ENCODE results near the gene FOXP4. TPM values are rescaled to one million over a fixed set of nuclear protein-coding genes. Genes with fewer than 3 reads are reported as not detected.

Gene FOXP4
- polyA plus RNA-seq, 1 of the 3 experiments (the other 2 are of a cell fraction): 7.3 TPM

- Histone ChIP-seq H3K4me3 (ENCODE audit: low read depth in 2 of 2, low read length in 1 of 2) (no peak overlapping the region), H3K9me2 (no peaks in the 10 kb centered on the region), H3K27ac (ENCODE audit: low read depth in 2 of 2, low read length in 1 of 2) (no peak overlapping the region), H3K79me2 (ENCODE audit: insufficient read depth) (peaks cover 7% of the 10 kb centered on the region), H2AFZ (ENCODE audit: low read depth) (no peak overlapping the region), H3K9me3 (no peaks in the 10 kb centered on the region), H3K9ac (no peak overlapping the region), H3F3A (replicated peaks; ENCODE audit: insufficient read depth) (peaks cover 3% of the 10 kb centered on the region), H3K27me3 (ENCODE audit: insufficient read depth) (no peaks in the 10 kb centered on the region), H3K36me3 (replicated peaks in 1 of 2; ENCODE audit: control insufficient read depth in 1 of 2, insufficient read depth in 2 of 2, low read length in 1 of 2) (peaks cover 0 to 6% of the 10 kb centered on the region in 2 experiments), H3K4me1 (ENCODE audit: control insufficient read depth in 1 of 2, insufficient read depth in 2 of 2, low read depth in 1 of 2, low read length in 1 of 2) (peaks cover 1 to 16% of the 10 kb centered on the region in 2 experiments; a peak in 3 of 4 replicates), H4K20me1 (ENCODE audit: insufficient read depth) (no peaks in the 10 kb centered on the region), H3K4me2 (no peak overlapping the region; the same call in 1 of the 2 replicates)
- POLR2A ChIA-PET: no interaction called here
- TF ChIP-seq ZBTB33 (IDR thresholded peaks at IDR 0.05; ENCODE audit: borderline replicate concordance, low read depth): no peak
- no peak for TF ChIP-seq SMC3 (IDR thresholded peaks at IDR 0.05; ENCODE audit: low read depth, low read length)
- no peak for TF ChIP-seq NFIC (IDR thresholded peaks at IDR 0.05; ENCODE audit: borderline replicate concordance)
- TF ChIP-seq NRF1 (IDR thresholded peaks at IDR 0.05; ENCODE audit: low read depth, low read length): no peak
- no peak for TF ChIP-seq MXI1 (IDR thresholded peaks at IDR 0.05; ENCODE audit: low read depth, low read length)
- no peak for TF ChIP-seq RXRA (IDR thresholded peaks at IDR 0.05; ENCODE audit: borderline replicate concordance, low read depth)
- no peak for TF ChIP-seq FOXM1 (IDR thresholded peaks at IDR 0.05; ENCODE audit: low read depth)
- TF ChIP-seq PBX3 (IDR thresholded peaks at IDR 0.05): no peak
- TF ChIP-seq SIN3A (IDR thresholded peaks at IDR 0.05; ENCODE audit: borderline replicate concordance, low read depth, low read length): no peak
- no peak for TF ChIP-seq EP300 (IDR thresholded peaks at IDR 0.05; ENCODE audit: borderline replicate concordance in 1 of 2, low read depth in 1 of 2, low read length in 1 of 2)
- no peak for TF ChIP-seq MEF2A (IDR thresholded peaks at IDR 0.05; ENCODE audit: borderline replicate concordance, low read depth)
- no peak for TF ChIP-seq TCF12 (IDR thresholded peaks at IDR 0.05)
- no peak for TF ChIP-seq RFX5 (IDR thresholded peaks at IDR 0.05; ENCODE audit: low read length)
- WGBS (ENCODE audit: low lambda C conversion rate): 96% methylated on average over 2 of the region's 2 CpGs
- DNase-seq: no peak
- CTCF ChIA-PET: no interaction called here
These were observed 26.4 kb downstream of the FOXP4 start for GRCh38 chr6:41572613-41573012.

GRCh38 chr6:41573276-41573675 is 27.1 kb downstream of the FOXP4 start:
- CTCF ChIA-PET: interaction anchor here (1.0 kb wide), 1 partner anchor 110 kb away, joined by 3 read pairs; no protein-coding TSS in a partner anchor
- Histone ChIP-seq H3K9ac (no peak overlapping the region), H3K9me2 (no peaks in the 10 kb centered on the region), H3K27ac (ENCODE audit: low read depth in 2 of 2, low read length in 1 of 2) (no peak overlapping the region), H3K4me3 (ENCODE audit: low read depth in 2 of 2, low read length in 1 of 2) (no peak overlapping the region), H4K20me1 (ENCODE audit: insufficient read depth) (no peaks in the 10 kb centered on the region), H3K9me3 (no peaks in the 10 kb centered on the region), H3F3A (replicated peaks; ENCODE audit: insufficient read depth) (peaks cover 3% of the 10 kb centered on the region), H3K79me2 (ENCODE audit: insufficient read depth) (peaks cover 7% of the 10 kb centered on the region), H2AFZ (ENCODE audit: low read depth) (no peak overlapping the region), H3K36me3 (replicated peaks in 1 of 2; ENCODE audit: control insufficient read depth in 1 of 2, insufficient read depth in 2 of 2, low read length in 1 of 2) (no peaks in the 10 kb centered on the region), H3K4me2 (no peak overlapping the region), H3K27me3 (ENCODE audit: insufficient read depth) (no peaks in the 10 kb centered on the region), H3K4me1 (ENCODE audit: control insufficient read depth in 1 of 2, insufficient read depth in 2 of 2, low read depth in 1 of 2, low read length in 1 of 2) (peaks cover 8 to 23% of the 10 kb centered on the region in 2 experiments; a peak in 3 of 4 replicates)
- 98% methylated on average over 5 of the region's 7 CpGs for WGBS (ENCODE audit: low lambda C conversion rate)
- POLR2A ChIA-PET: no interaction called here
- TF ChIP-seq ELF1 (IDR thresholded peaks at IDR 0.05) (no peak), PBX3 (IDR thresholded peaks at IDR 0.05) (no peak), NFIC (IDR thresholded peaks at IDR 0.05; ENCODE audit: borderline replicate concordance) (no peak), TAF1 (IDR thresholded peaks at IDR 0.05; ENCODE audit: borderline replicate concordance, low read depth, low read length) (no peak)
- DNase-seq: no peak
